Measurements from ENCODE around the gene AGO1. TPM values are rescaled to one million over a fixed set of nuclear protein-coding genes. Genes with fewer than 3 reads are reported as not detected.

Gene AGO1
- total RNA-seq, 1 experiment from 2014 or later = 81.8 TPM

GRCh38 chr1:35851132-35851869 lies 31.7 kb upstream of the AGO1 start:
- ChIA-PET POLR2A (no interaction called here), CTCF (interaction anchor here (0.7 to 1.4 kb wide), 3 partner anchors 32 to 284 kb away, joined by 3 to 8 read pairs (median 3); partner anchors contain the start of gene AGO1)
- TF ChIP-seq ZNF219 (CRISPR knock-in tag; IDR thresholded peaks at IDR 0.05; ENCODE audit: borderline replicate concordance) (no peak), E2F1 (CRISPR knock-in tag; IDR thresholded peaks at IDR 0.05) (no peak)
- H3K4me1 Mint-ChIP-seq = peaks cover 28% of the 10 kb centered on the region
- H3K9me3 Mint-ChIP-seq = no peaks in the 10 kb centered on the region
- H3K36me3 Mint-ChIP-seq = peaks cover 15% of the 10 kb centered on the region
- H3K4me3 Mint-ChIP-seq = no peak overlapping the region
- ATAC-seq (no peak), DNase-seq (ENCODE audit: low spot score) (no peak)
- no peaks in the 10 kb centered on the region for H3K27me3 Mint-ChIP-seq (ENCODE audit: low read depth)
- no peak overlapping the region for H3K27ac Mint-ChIP-seq

- peaks cover 15% of the 10 kb centered on the region for H3K36me3 Mint-ChIP-seq
- H3K27me3 Mint-ChIP-seq (ENCODE audit: low read depth) = no peaks in the 10 kb centered on the region
- no peaks in the 10 kb centered on the region for H3K9me3 Mint-ChIP-seq
- no peak overlapping the region for H3K27ac Mint-ChIP-seq
- TF ChIP-seq SMAD3 (CRISPR knock-in tag; IDR thresholded peaks at IDR 0.05; ENCODE audit: borderline replicate concordance) (no peak), USF2 (CRISPR knock-in tag; IDR thresholded peaks at IDR 0.05) (no peak), CREB1 (CRISPR knock-in tag; IDR thresholded peaks at IDR 0.05) (no peak), PREB (CRISPR knock-in tag; IDR thresholded peaks at IDR 0.05; ENCODE audit: borderline replicate concordance) (no peak), TEAD4 (CRISPR knock-in tag; IDR thresholded peaks at IDR 0.05) (no peak), IRF2 (CRISPR knock-in tag; IDR thresholded peaks at IDR 0.05; ENCODE audit: borderline replicate concordance, low read depth) (no peak), MLX (CRISPR knock-in tag; IDR thresholded peaks at IDR 0.05) (no peak), ZNF232 (CRISPR knock-in tag; IDR thresholded peaks at IDR 0.05) (no peak), ELF4 (CRISPR knock-in tag; IDR thresholded peaks at IDR 0.05; ENCODE audit: low read depth) (no peak), TCF7 (CRISPR knock-in tag; IDR thresholded peaks at IDR 0.05; ENCODE audit: low read depth) (no peak), MAX (CRISPR knock-in tag; IDR thresholded peaks at IDR 0.05) (no peak), E2F1 (CRISPR knock-in tag; IDR thresholded peaks at IDR 0.05) (no peak), ZNF532 (CRISPR knock-in tag; IDR thresholded peaks at IDR 0.05; ENCODE audit: borderline replicate concordance) (no peak), ZNF423 (CRISPR knock-in tag; IDR thresholded peaks at IDR 0.05) (no peak), GABPB1 (CRISPR knock-in tag; IDR thresholded peaks at IDR 0.05) (no peak)
- DNase-seq (ENCODE audit: low spot score) = no peak
- POLR2A ChIA-PET = no interaction called here
- CTCF ChIA-PET = no interaction called here
- no peak for ATAC-seq
- H3K4me3 Mint-ChIP-seq = no peak overlapping the region
- peaks cover 29% of the 10 kb centered on the region for H3K4me1 Mint-ChIP-seq
These were observed 30.8 kb upstream of the AGO1 start for GRCh38 chr1:35852241-35852640.
